Nucleus accumbens (tissue), 56 donors: ENCODE results near the gene ADPRS.

ENCODE experiments used
- DNase-seq, 56 donors: peaks; one replicate each; lab custom pipeline; 2025; lab: John Stamatoyannopoulos, UW

ADPRS gene

DNA sequence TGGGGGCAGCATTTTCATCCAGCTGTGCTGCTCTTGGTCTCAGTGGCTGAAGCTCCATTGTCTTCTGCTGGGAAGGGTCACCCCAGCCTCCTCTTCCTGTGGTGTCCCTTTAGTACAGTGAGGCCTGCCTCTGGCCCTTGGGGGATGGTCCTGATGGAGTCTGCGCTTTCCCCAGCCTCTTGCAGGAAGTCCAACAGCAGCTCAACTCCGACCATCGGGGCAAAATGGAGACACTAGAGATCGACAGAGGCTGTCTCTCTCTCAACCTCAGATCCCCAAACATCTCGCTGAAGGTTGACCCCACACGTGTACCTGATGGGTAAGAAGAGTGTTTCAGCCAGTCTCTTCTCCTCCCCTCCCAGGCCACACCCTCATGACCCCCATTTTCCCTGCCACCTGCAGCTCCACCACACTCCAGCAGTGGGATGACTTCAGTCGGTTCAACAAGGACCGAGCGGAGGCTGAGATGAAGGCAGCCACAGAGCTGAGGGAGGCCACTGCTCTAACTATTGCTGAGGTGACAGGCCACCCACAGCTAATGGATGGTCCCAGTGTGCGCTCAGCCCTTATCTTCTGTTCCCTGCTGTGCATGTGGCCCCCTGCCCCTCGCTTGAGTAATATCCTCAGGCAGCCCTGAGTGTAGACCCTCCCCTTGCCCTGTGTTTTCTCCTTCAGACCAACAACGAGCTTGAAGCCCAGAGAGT lies 2.0 kb upstream of the ADPRS start:
- no peak for DNase-seq

DNA sequence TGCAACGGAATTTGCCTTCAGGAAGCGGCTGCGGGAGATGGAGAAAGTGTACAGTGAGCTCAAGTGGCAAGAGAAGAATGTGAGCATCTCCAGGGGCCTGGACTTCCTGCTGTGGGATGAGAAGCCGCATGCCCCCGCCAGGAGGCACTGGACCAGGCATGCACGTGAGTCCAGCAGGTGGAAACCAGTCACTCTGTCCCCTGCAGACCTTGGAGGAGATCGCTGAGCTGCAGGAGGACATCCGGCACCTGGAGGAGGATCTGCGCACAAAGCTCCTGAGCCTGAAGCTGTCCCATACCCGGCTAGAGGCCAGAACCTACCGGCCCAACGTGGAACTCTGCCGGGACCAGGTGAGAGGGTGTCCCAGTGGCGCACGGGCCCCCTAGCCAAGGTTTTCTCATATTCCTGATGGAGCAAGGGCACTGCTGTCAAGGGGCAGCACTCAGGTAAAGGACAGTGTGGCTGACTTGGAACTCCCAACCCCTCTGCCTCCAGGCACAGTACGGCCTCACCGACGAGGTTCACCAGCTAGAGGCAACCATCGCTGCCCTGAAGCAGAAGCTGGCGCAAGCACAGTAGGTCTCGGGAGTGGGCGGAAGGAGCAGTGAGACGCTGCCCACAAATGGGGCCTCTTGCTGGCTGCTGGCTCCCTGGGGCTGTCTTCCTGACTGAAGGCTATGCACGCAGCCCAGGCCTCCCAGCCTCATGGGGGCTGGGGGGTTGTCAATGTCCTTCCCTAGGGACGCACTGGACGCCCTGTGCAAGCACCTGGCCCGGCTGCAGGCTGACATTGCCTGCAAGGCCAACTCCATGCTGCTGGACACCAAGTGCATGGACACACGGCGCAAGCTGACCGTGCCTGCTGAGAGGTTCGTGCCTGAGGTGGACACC lies 1.2 kb upstream of the ADPRS start:
- DNase-seq, result no peak

DNA sequence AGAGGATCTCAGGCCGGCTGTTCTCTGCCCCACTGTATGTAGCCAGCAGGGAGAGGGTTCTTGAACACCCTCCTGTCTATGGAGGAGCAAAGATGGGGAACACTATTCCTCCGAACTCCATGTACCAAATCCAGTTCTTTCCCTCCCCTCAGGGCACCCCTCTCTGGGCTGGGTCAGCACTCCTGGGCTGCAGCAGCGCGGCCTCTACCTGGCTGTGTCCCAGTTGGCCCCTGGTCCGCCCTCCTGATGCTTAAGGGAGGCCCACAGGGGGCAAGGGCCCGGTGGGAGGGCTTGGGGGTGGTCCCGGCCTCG lies 471 bp upstream of the ADPRS start:
- no peak for DNase-seq

DNA sequence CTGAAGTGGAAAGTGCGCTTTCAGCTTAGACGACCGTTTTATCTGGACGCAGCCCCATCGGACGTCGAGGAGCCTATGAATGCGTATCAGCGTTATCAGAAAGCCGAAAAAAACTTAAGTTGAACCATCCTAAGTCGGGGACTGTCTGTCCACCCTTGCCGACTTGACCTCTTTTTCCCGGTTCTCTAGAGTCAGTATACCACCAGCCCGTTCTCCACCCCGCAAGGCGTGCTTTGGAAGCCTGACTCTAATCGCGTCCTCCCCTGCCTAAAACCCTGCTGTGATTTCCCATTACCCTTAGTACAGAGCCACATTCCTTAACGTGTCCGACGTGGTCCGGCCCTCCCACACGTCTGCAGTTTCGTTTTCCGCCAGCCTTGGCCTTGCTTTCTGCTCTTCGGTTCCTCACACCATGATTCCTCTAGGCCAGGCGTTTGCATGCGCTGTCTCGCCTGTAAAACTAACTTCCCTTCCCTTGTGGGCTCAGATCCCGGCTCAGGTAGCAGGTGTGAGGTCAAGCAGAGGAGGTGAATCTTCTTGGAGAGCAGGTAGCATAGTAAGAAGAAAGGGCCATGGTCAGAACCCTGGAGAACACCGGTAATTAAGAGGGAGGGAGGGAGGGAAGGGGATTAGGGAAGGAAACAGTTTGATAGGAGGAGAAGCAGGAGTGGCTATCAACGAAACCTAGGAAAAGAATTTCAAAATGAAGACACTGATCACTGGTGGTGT lies 865 bp downstream of the ADPRS start:
- no peak for DNase-seq

DNA sequence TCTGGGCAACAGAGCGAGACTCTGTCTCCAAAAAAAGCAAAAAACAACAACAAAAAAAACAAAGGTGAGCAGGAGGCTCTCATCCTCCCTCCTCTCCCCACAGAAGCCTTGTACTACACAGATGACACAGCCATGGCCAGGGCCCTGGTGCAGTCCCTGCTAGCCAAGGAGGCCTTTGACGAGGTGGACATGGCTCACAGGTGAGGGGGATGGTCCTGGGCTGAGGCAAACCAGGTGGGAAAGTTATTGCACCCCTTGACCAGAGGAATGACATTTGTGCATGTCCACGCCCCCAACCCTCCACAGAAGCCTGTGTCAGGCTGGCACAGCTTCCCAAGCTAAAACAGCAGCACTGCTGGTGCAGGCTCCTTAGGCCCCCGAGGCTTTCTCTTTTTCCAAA lies 2.4 kb downstream of the ADPRS start:
- no peak for DNase-seq

DNA sequence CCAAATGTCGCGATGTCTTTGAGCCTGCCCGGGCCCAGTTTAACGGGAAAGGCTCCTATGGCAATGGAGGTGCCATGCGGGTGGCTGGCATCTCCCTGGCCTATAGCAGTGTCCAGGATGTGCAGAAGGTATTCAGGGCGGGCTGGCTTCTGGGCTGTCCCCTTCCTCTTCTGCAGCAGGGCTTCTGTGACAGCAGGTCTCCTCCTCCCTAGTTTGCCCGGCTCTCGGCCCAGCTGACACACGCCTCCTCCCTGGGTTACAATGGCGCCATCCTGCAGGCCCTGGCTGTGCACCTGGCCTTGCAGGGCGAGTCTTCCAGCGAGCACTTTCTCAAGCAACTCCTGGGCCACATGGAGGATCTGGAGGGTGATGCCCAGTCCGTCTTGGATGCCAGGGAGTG lies 3.0 kb downstream of the ADPRS start:
- no peak for DNase-seq

DNA sequence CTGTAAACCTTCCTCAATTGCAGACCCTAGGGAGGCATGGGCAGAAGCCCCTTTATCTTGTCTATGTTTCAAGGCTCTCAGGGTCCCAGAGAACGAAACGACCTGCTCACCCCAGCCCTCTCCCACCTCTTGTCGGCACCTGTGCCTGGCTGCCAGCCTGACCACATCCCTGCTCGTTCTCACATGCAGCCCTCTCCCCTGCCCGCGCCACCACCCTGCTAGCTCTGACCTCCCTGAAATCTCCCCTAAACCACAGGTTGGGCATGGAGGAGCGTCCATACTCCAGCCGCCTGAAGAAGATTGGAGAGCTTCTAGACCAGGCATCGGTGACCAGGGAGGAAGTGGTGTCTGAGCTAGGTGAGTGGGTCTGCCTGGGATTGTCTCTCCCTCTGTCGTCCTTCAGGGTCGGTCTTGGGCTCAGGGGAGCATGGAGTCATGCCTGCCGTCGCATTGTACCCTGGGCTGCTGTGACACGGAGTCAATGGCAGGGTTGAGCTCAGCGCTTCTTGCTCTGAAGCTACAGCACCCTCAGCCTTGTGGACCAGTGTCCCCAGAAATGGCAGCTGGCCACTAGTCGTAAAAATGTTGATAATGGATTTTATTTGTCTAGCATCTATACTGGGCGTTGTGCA lies 3.6 kb downstream of the ADPRS start:
- no peak for DNase-seq

DNA sequence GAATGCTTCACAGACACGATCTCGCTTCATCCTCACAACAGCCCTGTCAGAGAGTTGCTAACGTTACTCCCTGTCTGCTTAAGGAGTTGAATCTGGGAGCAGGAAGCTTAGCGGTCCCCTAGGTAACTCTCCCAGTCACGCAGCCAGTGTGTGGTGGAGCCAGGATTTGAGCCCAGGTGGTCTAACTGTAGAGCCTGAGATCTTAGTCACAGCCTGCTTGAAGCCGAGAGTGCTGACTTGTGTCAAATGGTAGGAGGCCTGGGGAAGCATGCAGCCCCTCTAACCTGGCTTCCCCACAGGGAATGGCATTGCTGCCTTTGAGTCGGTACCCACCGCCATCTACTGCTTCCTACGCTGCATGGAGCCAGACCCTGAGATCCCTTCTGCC lies 4.1 kb downstream of the ADPRS start:
- DNase-seq, result no peak

DNA sequence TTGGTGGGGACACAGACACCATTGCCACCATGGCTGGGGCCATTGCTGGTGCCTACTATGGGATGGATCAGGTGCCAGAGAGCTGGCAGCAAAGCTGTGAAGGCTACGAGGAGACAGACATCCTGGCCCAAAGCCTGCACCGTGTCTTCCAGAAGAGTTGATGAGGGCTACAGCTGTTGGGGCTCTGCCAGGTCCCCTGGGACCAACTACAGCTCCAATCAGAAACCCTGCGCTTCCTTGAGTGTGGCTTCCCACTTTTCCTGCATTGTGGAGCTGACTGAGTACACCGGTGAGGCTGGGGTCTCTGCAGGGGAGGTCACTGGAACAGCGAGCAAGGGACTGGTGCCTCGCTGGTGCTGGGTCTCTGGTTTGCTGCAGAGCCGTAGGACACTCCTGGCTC lies 4.5 kb downstream of the ADPRS start:
- peak in 5 of 56 donors; percentile 18 to 63 (median 43) for DNase-seq

DNA sequence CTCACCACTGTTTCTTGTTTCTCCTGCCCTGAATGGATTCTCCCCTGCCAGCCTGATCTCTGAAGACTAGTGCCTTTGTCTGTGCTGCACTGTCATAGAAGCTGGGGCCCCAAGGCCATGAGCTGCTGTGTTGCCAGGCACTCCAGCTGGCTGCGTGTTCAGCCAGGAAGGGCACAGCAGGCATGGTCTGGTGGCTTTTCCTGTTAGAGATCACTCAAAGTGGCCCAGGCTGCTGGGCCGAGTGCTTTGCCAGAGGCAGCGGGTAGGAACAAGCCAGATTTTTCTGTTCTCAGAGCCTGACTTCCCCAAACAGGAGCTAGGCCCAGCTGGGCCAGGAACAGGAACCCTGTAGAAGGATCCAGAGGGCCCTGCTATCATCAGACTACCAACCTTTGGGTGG lies 5.2 kb downstream of the ADPRS start:
- peak in 54 of 56 donors; percentile 42 to 95 (median 80) for DNase-seq

DNA sequence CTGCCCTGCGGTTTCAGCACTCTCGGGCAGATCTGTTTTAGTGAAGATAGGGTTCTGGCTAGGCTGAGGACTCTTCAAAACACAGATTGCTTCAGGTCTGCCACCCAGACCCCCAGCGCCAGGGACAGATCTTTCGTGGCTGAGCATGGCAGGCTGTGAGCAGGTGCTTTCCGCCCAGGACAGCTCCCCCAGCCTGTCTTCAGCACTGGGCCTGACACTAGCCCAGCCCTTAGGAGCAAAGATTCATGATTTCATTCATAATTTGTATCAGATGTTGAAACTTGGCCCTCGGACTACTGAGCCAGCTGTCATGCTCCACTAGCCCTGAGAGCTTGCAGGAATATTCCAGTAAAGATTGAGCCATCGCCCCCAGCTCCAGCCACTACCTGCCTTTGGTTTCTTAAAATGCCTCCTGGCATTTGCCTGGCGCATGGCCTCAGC lies 5.9 kb downstream of the ADPRS start:
- no peak for DNase-seq

DNA sequence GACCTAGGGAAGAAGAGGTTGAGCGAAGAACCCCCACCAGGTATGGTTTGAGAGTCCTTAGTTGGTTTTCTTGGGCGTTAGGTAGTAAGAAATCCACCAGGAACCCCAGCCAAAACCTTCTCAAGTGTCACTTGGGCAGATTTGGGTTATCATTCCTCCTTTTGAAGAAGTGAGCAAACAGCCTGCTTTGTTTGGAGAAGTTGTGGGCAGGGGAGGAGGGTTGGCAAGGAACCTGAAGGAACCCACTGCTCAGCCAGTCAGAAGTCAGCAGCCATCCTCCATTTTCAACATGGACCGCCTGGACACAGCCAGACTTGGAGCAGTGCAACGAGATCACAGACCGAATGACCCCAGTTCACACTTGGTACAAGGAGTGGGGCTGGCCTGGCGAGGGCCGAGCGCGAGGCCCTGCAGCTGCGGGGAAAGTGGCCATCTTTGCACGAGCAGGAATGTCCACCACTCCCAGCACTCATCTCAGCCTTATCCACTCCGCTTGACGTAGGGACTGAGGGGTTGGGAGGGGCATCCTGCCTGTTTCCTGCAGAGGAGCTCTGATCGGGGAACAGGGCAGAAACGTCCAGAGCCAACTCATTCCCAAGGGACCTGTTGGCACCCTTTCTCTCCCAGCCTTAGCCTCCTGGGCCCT lies 7.2 kb downstream of the ADPRS start:
- peak in 1 of 56 donors; percentile 13 for DNase-seq

DNA sequence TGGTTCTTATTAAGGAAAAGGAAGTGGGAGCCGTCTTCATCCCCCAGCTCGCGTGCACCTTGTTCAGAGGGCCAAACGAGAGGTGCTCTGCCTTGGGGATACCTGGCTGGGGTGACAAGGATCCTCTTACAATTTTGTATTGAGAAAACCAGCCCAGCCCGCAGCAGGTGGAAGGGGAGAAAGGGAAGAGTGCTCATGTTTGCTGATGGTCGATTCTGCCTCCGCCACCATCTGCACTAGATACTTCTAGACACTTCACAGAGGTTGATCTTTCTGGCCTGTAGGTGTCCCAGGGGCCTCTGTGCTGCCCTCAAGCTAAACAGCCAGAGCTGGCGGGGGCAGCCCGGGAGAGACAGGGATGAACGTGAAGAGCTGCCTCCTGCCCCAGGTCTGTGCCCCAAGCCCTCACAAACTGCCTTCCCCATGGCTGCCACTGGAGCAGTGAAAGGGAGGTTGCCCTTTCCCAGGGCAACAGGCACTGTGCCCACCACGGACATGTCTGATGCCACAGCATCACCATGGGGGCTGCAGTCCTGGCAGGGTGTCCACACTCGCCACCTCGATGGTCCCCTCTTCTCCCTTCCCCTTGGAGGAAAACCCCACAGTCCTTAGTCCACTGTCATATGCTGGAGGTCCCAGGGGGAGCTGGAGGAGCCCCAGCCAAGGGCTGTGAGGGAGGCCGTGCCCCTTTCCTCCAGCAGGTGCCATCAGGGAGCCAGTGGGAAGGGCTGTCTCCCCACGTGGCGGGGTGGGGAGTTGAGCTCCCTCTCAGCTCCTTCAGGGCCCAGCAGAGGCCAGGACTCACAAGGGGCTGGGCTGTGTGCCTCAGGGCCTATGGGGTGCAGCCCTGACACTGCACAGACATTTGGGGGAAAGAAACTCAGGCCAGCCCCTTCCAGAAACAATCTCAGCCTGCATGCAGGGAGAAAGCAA lies 8.1 kb downstream of the ADPRS start:
- no peak for DNase-seq

DNA sequence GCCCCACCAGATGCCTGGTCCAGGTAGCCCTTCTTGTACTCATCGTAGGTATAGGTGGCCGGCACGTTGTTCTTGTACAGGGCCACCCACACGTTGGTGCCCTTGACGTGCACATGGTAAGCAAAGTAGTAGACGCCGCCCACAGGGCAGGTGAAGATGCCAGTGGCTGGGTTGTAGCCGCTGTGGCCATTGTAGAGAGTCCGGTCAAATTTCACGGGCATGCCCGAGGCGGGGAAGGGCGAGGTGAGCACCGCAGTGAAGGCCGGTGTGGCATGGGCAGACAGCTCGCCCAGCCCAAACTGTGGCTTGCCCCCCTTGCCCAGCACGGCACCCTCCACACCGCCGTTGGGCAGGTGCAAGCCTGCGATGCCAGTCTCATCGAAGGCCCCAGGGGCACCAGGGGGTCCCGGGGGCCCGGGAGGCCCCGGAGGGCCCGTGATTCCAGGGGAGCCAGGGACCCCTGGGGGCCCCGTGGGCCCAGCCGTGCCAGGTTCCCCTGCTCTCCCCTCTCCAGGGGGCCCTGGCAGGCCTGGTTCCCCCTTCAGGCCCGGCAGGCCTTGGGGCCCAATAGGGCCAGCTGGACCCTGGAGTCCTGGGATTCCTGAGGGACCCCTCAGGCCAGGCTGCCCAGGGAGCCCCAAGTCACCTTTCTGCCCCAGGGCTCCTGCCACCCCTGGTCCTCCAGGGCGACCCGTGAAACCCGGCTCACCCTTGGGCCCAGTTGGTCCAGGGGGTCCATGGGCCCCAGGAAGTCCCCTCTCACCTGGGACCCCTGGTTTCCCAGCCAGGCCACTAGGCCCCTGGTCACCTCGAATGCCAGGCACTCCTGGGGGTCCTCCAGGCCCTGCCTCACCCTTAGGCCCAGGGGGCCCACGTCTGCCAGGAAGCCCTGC lies 9.2 kb downstream of the ADPRS start:
- no peak for DNase-seq

DNA sequence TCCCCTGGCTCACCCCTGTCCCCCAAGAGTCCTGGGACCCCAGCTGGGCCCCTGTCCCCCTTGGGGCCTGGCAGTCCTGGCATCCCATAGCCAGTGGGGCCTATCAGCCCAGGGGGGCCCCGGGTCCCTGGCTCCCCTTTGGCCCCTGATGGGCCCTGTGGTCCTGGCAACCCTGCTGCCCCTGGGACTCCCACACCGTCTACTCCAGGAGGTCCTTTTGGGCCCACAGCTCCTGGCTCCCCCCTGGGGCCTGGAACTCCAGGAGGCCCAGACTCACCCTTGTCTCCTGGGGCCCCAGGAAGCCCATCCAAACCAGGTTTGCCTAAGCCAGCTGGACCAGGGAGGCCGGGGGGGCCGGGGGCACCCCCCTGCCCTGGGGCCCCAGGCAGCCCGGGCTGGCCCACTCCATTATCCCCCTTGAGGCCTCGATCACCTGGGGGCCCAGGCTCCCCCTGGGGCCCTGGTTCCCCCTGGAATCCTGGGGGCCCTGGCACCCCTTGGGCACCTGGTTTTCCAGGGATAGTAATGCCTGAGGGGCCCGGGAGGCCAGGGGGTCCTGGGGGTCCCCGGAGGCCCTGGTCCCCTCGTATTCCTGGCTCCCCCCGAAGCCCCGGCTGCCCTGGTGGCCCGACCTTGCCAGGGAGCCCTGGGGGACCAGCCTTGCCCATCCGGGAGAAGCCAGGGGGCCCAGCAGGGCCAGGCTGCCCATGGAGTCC lies 10.1 kb downstream of the ADPRS start:
- DNase-seq, result no peak

DNA sequence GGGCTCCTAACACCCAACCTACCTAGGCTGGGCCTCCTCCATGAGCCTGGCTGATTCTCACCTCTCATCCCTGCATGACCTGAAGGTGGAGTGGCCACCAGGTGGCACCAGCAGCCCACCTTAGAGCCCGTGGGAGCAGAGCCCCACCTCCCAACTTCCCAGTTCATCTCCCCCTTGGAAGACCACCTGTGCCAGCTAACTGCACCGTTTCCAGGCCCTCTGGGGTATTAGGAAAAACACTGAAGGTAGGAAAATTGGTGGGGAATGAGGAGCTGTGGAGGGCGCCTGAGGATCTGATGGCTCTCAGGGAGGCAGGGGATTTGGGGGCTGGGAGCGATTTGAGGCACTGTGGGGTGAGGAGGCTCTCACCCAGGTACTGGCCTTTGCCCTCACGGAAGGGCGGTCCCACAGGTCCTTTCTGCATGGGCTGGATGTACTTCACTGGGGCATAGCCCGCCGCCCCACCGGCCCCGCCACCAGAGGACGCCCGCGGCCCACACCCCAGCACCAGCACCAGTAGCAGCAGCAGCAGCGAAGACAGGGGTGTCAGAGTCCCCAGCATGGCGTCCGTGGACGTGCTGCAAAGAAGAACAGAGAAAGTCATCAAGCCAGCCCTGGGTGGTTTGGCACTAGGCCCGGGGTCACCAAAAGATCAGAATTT lies 11.1 kb downstream of the ADPRS start:
- peak in 47 of 56 donors; percentile 20 to 83 (median 47) for DNase-seq

DNA sequence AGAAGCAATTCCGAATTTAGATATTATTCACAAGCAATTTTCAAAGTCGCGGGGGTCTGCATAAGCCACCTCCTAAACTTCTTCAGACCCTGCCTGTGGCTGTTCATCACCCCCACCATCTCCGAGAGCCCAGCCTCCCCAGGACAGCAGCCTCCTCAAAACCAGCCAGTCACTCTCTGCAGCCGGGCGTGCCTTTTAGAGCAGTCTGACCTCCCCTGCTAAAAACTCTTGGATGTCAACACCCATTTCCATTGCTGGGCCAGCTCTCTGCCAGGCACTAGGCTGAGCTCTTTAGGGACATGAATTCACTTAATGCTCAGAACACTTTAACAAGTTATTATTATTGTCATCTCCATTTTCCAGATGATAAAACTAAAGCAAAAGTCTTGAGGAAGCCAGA lies 11.7 kb downstream of the ADPRS start:
- no peak for DNase-seq
